ENCODE data around the gene CACNA1C. TPM values are rescaled to one million over a fixed set of nuclear protein-coding genes. Genes with fewer than 3 reads are reported as not detected.

CACNA1C gene
- total and polyA plus RNA-seq, 2 of the 4 experiments (the other 2 are of a cell fraction), result 1.6 to 2.6 TPM

- Histone ChIP-seq H3K4ac (ENCODE audit: low read depth, low read length) (no peak overlapping the region), H3K4me3 (ENCODE audit: insufficient read depth, low read depth, low read length) (no peak overlapping the region), H3K56ac (ENCODE audit: extremely low read depth, insufficient read depth, low read length) (no peak overlapping the region), H3K9me1 (ENCODE audit: insufficient read depth, low read length) (no peaks in the 10 kb centered on the region), H3K4me2 (ENCODE audit: low read depth, low read length) (no peak overlapping the region), H2BK15ac (ENCODE audit: low read depth, low read length) (no peak overlapping the region), H3K4me1 (ENCODE audit: control insufficient read depth, insufficient read depth, low read length) (no peaks in the 10 kb centered on the region), H4K5ac (ENCODE audit: low read depth, low read length) (no peak overlapping the region), H2AK5ac (ENCODE audit: low read depth, low read length) (no peak overlapping the region), H4K91ac (ENCODE audit: insufficient read depth, low read depth, low read length) (no peak overlapping the region), H2BK5ac (ENCODE audit: low read depth, low read length, poor library complexity, severe bottlenecking) (no peak overlapping the region), H2AFZ (replicated peaks; ENCODE audit: low read length, poor library complexity) (no peak overlapping the region), H2BK20ac (ENCODE audit: low read depth, low read length) (no peak overlapping the region), H3K79me1 (ENCODE audit: low read depth in 1 of 2, low read length in 2 of 2) (no peaks in the 10 kb centered on the region), H3K9ac (ENCODE audit: low read depth, low read length) (no peak overlapping the region), H3K18ac (ENCODE audit: low read depth, low read length) (no peak overlapping the region), H3K9me3 (ENCODE audit: control insufficient read depth, insufficient read depth, low read length) (no peaks in the 10 kb centered on the region), H3K27ac (ENCODE audit: insufficient read depth, low read length) (no peak overlapping the region), H4K20me1 (ENCODE audit: insufficient read depth, low read length) (no peaks in the 10 kb centered on the region), H3K36me3 (ENCODE audit: control insufficient read depth, insufficient read depth, low read length) (peaks cover 19% of the 10 kb centered on the region), H2BK120ac (ENCODE audit: low read depth, low read length) (no peak overlapping the region), H3K14ac (replicated peaks; ENCODE audit: low read depth, low read length) (no peak overlapping the region), H3K27me3 (ENCODE audit: control insufficient read depth, insufficient read depth, low read length) (no peaks in the 10 kb centered on the region; the same call in 1 of the 2 replicates), H3K23ac (ENCODE audit: low read depth, low read length) (no peak overlapping the region), H2AK9ac (replicated peaks; ENCODE audit: low read depth, low read length, poor library complexity) (no peak overlapping the region), H4K8ac (ENCODE audit: low read depth in 2 of 2, low read length in 2 of 2) (no peak overlapping the region)
- POLR2A ChIA-PET (ENCODE audit: unreplicated experiment), result no interaction called here
- ATAC-seq (ENCODE audit: low read depth), result no peak
- intact Hi-C loops (cut with micrococcal nuclease), result no loop called here
- 93% methylated on average over 4 of the region's 4 CpGs; no CpG with 5 or more reads in 1 of the 2 experiments for WGBS, 2 experiments (ENCODE audit: extremely low coverage in 2 of 2, insufficient read length in 1 of 2)
- no peak for TF ChIP-seq FOS (IDR thresholded peaks at IDR 0.05; ENCODE audit: low read depth, low read length)
- no peak for TF ChIP-seq NFE2L2 (IDR thresholded peaks at IDR 0.05; ENCODE audit: low read depth, low read length)
- TF ChIP-seq MAZ (IDR thresholded peaks at IDR 0.05; ENCODE audit: borderline replicate concordance, low read depth, low read length), result no peak
- no peak for TF ChIP-seq MXI1 (IDR thresholded peaks at IDR 0.05; ENCODE audit: borderline replicate concordance, low read depth, low read length)
- CTCF ChIA-PET, result no interaction called here
- dilution Hi-C loops (cut with HindIII; ENCODE audit: low sequenced_read_pairs, unreplicated experiment), result no loop called here
- no peak for DNase-seq
- BruUV-seq (replicated peaks), result no TSS peak
- in situ Hi-C loops (cut with MboI; ENCODE audit: low sequenced_read_pairs), result no loop called here
These were observed 408.3 kb downstream of the CACNA1C start for GRCh38 chr12:2461046-2461445.

Measured in IMR-90 (cell line).